GM20000 (cell line): Measurements from ENCODE around the gene SMIM10L1.

Experiments
- DNase-seq: peaks from one replicate; pipeline ENCODE4 v3.0.0; 2012; ENCODE audit warnings: low spot score
- CTCF ChIP-seq: IDR thresholded peaks from 2 replicates; pipeline ENCODE4 v1.5.1; 2012; ENCODE audit warnings: mild to moderate bottlenecking, control low read depth; ENCODE audit errors: extremely low read depth, missing control alignments

SMIM10L1 gene

GRCh38 chr12:11171145-11171968 lies at the start of gene SMIM10L1:
TSS of gene SMIM10L1 (plus strand) at chr12:11171194. CDS start at chr12:11171357, 163 bp downstream.
- TF ChIP-seq CTCF: no peak
- DNase-seq: peak; percentile 90

GRCh38 chr12:11130382-11130781 lies 40.6 kb upstream of the SMIM10L1 start:
- no peak for TF ChIP-seq CTCF
- DNase-seq: no peak

- DNase-seq: no peak
- TF ChIP-seq CTCF: no peak
Measured at GRCh38 chr12:11130999-11131398, 40.0 kb upstream of the SMIM10L1 start.

- TF ChIP-seq CTCF: no peak
- DNase-seq: no peak
Measured at GRCh38 chr12:11133162-11133561, 37.8 kb upstream of the SMIM10L1 start.

GRCh38 chr12:11133816-11134215 lies 37.2 kb upstream of the SMIM10L1 start:
- TF ChIP-seq CTCF: no peak
- DNase-seq: no peak

- TF ChIP-seq CTCF: no peak
Measured at GRCh38 chr12:11134305-11134704, 36.7 kb upstream of the SMIM10L1 start, which contains the start of gene TAS2R30. TSS of gene TAS2R30 (minus strand) at chr12:11134644. CDS start at chr12:11134244, 400 bp downstream.

GRCh38 chr12:11136075-11136474 lies 34.9 kb upstream of the SMIM10L1 start:
- TF ChIP-seq CTCF: no peak
- no peak for DNase-seq

More at GRCh38 chr12:11134305-11134704, 36.7 kb upstream of the SMIM10L1 start, which contains the start of gene TAS2R30:
- DNase-seq: no peak
